Jurkat, Clone E6-1 (cell line): ENCODE measurements around the gene DCPS.
"Not testable (repeated sequence)": the region's sequence is repeated elsewhere in the genome, so short reads cannot be mapped to it uniquely, and the experiment has no call there.

ENCODE experiments used
- DNase-seq: peaks from one replicate; pipeline ENCODE4 v3.0.0-alpha.2; 2011; ENCODE audit warnings: low read depth, low spot score
- H3K4me3 ChIP-seq: 2 replicates; pipeline ENCODE4 v1.5.1; 2011; ENCODE audit warnings: mild to moderate bottlenecking, low read length, control low read depth, moderate library complexity

DCPS gene

DNA sequence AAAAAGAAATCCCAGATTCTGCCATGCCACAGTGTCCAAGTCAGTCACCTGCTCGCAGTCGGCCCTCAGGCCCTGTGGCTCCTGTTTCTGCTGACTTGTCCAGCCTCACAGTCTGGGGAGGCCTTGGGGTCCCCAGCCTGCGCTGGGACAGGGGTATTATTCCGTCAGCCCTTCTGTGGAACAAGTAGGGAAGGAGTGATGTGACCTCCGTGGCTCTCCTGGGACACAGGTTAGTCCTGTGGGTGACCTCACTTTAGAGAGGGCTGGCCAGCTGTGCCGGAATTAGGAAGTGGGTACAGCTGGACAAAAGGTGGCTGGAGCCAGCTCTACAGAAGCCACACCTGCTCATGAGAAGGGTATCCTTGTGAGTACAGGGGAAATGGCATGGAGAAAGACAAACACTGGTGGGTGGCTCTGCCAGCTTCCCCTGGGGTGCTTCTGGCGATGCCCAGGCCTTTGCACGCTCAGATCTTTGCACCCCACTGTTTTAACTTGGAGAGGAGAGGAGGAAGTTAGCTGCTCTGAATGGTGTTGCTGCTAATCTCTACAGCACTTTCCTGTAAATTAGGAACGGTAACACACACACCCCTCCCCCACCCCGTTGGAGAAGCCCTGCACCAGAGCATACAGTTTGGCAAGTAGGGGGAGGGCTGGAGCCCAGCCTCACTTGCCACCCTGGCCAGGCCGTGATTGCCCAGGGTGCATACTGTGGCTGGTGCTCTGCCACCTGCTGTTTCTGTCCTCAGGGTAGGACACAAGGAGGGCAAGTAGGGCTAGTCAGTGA lies 64.7 kb downstream of the DCPS start:
- DNase-seq, H3K4me3 ChIP-seq: not testable (repeated sequence)

- DNase-seq = no peak
- H3K4me3 ChIP-seq = no peak overlapping the region
Measured at GRCh38 chr11:126370016-126370415, 66.2 kb downstream of the DCPS start.

DNA sequence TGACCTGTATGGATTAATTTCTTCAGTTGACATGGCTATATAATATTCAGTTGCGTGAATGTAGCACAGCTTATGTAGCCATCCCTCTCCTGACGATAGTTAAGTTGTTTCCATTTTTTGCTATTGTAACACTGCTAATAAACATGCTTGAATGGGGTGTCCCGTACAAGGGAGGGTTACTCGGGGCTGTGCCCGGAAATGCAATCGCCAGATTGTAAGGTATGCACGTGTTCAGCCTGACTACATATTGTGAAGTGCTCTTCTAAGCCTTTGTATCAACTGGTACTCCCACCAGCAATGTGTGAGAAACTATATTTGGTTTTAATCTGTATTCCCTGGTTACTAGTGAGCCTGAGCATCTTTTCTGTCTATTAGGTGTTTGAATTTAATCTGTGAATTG lies 67.7 kb downstream of the DCPS start:
- H3K4me3 ChIP-seq = no peak overlapping the region
- no peak for DNase-seq

DNA sequence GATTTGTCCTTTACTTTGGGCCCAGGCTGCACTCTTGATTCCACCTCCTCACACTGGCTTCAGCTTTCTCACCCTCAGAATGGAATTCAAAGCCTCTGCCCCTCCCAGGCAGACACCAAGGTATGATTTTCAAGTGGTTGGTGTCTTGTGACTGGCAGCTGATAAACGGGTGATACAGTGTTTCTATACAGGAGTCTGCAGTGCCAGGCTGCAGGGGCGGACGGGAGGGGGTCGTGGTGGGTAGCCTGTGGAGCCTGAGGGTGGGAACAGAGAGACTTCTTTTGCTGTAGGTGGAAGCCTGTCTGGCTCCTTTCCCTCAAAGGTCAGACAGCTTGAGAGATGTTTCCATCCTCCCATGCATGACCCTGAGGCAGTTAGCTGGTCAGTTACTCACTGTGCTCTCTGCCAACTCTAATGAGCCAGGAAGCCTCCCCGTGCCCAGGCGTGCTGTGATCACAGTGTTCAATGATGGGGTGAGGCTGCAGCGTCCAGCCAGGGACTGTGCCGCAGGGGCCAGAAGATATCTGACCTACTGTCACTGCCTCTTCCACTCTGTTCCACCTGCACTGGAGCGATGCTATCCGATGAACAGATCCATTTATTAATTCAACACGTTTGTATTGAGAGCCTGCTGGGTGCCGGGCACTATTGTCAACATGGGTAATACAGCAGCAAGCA lies 69.7 kb downstream of the DCPS start:
- H3K4me3 ChIP-seq, DNase-seq: not testable (repeated sequence)

DNA sequence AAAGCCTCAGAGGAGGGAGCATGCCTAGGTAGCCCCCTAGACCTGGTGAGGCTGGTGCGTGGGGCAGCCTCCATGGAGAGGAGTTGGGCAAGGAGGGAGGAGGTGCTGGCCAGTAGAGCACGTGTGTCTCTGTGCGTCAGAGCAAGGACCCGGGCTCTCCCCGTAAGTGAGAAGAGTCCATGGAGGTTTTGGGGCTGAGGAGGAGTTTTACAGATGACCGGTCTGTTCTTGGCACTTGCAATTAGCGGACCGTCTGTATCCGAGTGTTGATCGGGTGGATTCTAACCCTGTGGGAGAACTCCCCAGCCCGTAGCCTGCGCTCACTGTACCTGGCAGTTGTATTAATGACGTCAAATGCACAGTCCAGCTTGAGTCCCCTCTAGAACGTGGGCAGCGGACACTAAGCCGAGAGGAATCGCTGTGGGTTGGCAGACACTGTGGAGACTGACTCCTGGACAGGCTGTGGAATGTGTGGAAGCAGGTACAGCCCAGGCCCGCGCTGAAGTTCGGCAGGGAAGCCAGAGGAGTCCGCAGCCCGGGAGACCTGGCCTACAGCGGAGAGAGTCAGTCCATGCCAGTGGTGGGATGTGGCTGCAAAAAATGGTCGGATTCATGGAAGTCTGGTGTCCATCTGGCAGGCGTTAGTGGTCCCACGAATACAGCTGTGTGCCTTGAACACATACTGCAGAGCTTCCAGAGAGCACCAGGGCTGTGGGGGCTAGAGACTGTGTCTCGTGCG lies 70.9 kb downstream of the DCPS start:
- not testable (repeated sequence) for H3K4me3 ChIP-seq

DNA sequence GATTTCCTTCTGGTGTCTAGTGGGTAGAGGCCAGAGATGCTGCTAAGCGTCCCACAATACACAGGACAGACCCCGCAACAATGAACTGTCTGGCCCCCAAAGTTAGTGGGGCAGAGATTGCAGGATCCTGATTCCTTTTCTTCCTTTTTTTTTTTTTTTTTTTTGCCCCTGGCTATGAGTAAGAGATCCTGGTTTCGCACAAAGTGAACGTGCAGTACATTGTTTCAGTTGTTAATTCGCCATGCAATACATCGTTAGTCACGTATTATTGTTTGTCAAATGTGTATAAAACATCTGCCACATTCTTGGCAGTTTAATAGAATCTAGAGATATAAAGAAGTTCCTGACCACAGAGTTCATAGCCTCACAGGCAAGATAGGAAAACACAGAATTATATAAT lies 71.9 kb downstream of the DCPS start:
- no peak overlapping the region for H3K4me3 ChIP-seq
- no peak for DNase-seq

More for the DNA sequence above, 70.9 kb downstream of the DCPS start:
- not testable (repeated sequence) for DNase-seq

DNA sequence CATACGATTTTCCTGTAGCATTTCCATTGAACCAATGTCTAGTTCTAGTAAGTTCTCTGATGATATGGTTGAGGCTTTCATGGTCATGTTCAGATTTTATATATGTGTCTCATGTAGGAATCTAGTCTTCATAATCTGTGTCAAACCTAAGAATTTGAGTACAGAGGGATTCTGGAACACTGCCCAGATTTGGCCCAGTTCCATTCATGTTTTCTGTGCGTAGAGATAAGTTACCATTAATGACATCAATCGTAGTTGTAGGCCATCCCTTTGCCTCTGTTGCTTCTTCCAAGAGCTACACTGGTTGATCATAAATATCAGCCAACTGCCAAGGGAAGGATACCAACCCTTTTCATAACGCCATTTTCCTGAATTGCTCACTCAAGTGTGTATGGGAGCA lies 74.9 kb downstream of the DCPS start:
- no peak overlapping the region for H3K4me3 ChIP-seq
- DNase-seq = no peak

GRCh38 chr11:126380909-126381308 lies 77.0 kb downstream of the DCPS start:
- no peak for DNase-seq
- H3K4me3 ChIP-seq = no peak overlapping the region

DNA sequence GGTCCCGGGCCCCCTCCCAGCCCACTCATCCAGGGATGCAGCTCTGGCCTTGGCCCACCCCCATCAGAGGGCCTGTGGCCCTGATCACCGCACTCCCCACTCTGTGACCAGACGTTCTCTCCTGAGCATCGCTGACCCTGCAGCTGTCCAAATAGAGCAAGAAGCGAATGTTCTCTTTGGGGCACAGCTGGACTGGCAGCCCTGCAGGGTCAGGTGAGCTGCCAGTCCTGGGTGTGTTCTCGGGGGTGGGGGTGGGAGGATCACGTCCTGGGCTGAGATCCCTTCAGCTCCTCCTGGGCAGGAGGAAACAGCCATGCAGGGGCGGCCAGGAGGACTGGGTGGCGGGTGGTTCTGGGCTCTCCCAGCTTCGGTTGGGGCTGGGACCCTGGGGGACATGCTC lies 78.1 kb downstream of the DCPS start:
- DNase-seq = not testable (repeated sequence)

DNA sequence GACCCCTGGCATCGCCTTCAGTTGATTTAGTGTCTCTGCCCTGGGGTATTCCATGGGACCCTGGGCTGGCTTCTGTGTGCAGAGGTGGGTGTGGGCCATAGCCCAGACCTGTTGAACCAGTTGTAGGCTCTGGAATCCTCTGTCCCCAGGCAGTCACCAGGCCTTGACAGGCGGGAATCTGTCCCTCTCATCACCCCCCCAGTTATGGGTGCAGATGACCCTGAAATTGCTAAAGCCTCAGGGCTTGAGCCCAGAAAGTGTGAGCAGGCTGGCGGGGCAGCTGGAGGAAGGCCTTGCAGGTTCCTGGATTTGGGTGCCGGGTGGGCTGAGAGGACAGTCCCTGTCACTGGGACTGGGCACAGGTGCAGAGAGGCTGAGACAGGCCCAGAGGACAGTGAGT lies 78.8 kb downstream of the DCPS start:
- not testable (repeated sequence) for H3K4me3 ChIP-seq, DNase-seq

More for the DNA sequence above, 78.1 kb downstream of the DCPS start:
- H3K4me3 ChIP-seq = not testable (repeated sequence)

GRCh38 chr11:126383339-126384335 lies 79.8 kb downstream of the DCPS start:
- no peak for DNase-seq
- H3K4me3 ChIP-seq = no peak overlapping the region

DNA sequence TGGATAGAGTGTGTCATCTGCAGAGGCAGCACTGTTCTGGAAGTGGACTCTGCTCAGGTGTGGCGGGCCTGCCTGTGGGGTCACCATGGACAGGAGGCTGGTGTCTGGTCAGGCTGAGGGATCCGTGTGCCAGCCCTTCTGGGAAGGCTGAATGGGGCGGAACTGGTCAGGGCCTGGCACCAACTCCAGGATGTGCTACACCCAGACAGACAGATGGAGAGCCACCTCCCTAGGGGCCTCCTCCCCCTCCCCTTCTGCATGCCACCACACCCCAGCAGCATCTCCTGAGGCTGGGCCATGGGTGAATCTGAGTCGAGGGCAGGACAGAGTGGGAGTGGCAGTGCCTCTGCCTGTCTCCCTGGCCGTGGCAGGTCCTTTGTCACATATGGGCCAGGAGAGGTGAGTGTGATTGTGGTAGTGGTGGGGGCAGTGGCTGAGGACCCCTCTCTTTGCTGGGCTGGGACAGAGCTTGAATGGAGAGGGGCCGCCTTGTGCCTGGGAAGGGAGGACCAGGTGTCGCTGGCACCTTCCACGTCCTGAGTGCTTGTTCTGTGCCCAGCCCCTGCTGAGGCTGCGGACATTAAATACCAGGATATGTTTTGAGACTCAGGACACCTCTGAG lies 80.7 kb downstream of the DCPS start:
- no peak overlapping the region for H3K4me3 ChIP-seq

GRCh38 chr11:126385991-126386728 lies 82.3 kb downstream of the DCPS start:
- H3K4me3 ChIP-seq = no peak overlapping the region
- no peak for DNase-seq

More for the DNA sequence above, 80.7 kb downstream of the DCPS start:
- DNase-seq = no peak

DNA sequence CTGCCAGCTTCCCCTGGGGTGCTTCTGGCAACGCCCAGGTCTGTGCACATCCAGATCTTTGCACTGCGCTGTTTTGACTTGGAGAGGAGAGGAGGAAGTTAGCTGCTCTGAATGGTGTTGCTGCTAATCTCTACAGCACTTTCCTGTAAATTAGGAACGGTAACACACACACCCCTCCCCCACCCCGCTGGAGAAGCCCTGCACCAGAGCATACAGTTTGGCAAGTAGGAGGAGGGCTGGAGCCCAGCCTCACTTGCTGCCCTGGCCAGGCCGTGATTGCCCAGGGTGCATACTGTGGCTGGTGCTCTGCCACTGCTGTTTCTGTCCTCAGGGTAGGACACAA lies 82.8 kb downstream of the DCPS start:
- DNase-seq, H3K4me3 ChIP-seq: not testable (repeated sequence)

GRCh38 chr11:126387857-126388256 lies 84.0 kb downstream of the DCPS start:
- H3K4me3 ChIP-seq = no peak overlapping the region
- no peak for DNase-seq

- no peak overlapping the region for H3K4me3 ChIP-seq
- DNase-seq = no peak
Measured at GRCh38 chr11:126390272-126390867, 86.5 kb downstream of the DCPS start.

DNA sequence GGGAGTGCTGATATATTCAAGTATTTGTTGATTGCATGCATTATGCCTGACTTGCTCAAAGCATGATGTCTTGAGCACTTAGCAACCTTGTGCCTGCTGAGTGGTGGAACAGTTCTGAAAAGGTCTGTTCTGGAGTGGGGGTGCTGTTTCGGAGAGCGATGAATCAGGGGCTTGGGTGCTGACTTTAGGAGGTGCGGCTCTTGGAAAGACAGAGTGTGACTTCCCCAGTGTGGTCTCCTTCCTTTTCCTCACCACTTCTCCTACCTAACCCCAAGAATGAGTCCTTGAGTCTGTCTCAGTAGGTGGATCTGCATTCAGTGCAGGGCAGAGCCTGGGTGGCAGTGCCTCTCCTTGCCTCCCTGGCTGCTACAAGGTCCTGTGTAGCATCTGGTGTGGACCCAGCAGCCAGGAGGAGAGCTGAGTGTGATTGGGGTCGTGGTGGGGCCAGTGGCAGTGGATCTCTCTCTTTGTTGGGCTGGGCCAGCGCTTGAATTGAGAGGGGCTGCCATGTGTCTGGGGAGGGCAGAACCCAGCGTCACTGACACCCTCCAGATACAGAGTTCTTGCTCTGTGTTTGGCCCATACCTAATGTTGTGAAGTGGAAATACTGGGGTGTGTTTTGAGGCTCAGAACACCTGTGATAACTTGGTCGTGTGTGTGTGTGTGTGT lies 87.6 kb downstream of the DCPS start:
- no peak overlapping the region for H3K4me3 ChIP-seq
- DNase-seq = no peak
